Endothelial cell of umbilical vein (primary cell): ENCODE results near the gene GOLGA6B. TPM values are rescaled to one million over a fixed set of nuclear protein-coding genes. Genes with fewer than 3 reads are reported as not detected.
"Not testable (repeated sequence)": the region's sequence is repeated elsewhere in the genome, so short reads cannot be mapped to it uniquely, and the experiment has no call there.

Experiments
- BruUV-seq: library from RNA; stranded (reverse); fragments of 400-500 nt; replicated peaks from 2 replicates; lab custom pipeline; 2021; lab: Mats Ljungman, UMichigan
- CTCF ChIA-PET: fragments of 300-600, 350-600 bp; sonication (Branson Sonifier 250); formaldehyde crosslinking; loops from one replicate; lab custom pipeline; 2021; ENCODE audit warnings: antibody characterized with exemption, inconsistent platforms; lab: Charles Lee
- POLR2A ChIA-PET: fragments of 300-600, 350-600 bp; sonication (Branson Sonifier 250); formaldehyde crosslinking; loops from one replicate; lab custom pipeline; 2021; ENCODE audit warnings: antibody characterized with exemption, inconsistent platforms; lab: Charles Lee
- DNase-seq: peaks from one replicate; pipeline ENCODE4 v3.0.0-alpha.2; 2011; ENCODE audit warnings: low read depth, low spot score
- FAIRE-seq: peaks from 2 replicates; lab custom pipeline; 2011; peaks lifted over from hg19 to GRCh38; lab: Jason Lieb, UNC
- H2AFZ ChIP-seq: 2 replicates; pipeline ENCODE4 v1.6.0; 2012; ENCODE audit warnings: low read depth, low read length, control low read depth, inconsistent platforms
- H3K27ac ChIP-seq: 2 replicates; pipeline ENCODE4 v1.5.1; 2011; ENCODE audit warnings: low read depth, mild to moderate bottlenecking, control low read depth, low read length, moderate library complexity; ENCODE audit not compliant: insufficient read depth
- H3K27me3 ChIP-seq, 2 experiments: 2 replicates each; pipeline versions ENCODE4 v1.6.0 to v1.6.1; 2011; ENCODE audit warnings: low read length in 2 of 2, mixed read lengths in 1 of 2; ENCODE audit not compliant: control insufficient read depth in 2 of 2, insufficient read depth in 2 of 2
- H3K36me3 ChIP-seq, 2 experiments: 2 replicates in 1 of 2; 3 replicates in 1 of 2; pipeline ENCODE4 v1.5.1; 2011; ENCODE audit warnings: low read length in 2 of 2, mild to moderate bottlenecking in 1 of 2, moderate library complexity in 1 of 2; ENCODE audit not compliant: control insufficient read depth in 2 of 2, insufficient read depth in 2 of 2; ENCODE audit errors: extremely low read depth in 1 of 2
- H3K4me1 ChIP-seq: 3 replicates; pipeline ENCODE4 v1.5.1; 2011; ENCODE audit warnings: mild to moderate bottlenecking, low read length; ENCODE audit not compliant: control insufficient read depth, insufficient read depth; ENCODE audit errors: extremely low read depth
- H3K4me2 ChIP-seq: 2 replicates; pipeline ENCODE4 v1.6.1; 2011; ENCODE audit warnings: low read length, control low read depth, mixed read lengths; ENCODE audit not compliant: insufficient read depth
- H3K4me3 ChIP-seq, 3 experiments: fragments of 200-600 bp in 1 of 3; sonication (generic), shearing (Covaris generic) in 1 of 3; replicated peaks in 1 of 3; 2 replicates each; pipeline ENCODE4 v1.5.1; 2011 to 2016; ENCODE audit warnings: control low read depth in 3 of 3, low read length in 3 of 3, mild to moderate bottlenecking in 2 of 3, inconsistent platforms in 1 of 3, low read depth in 1 of 3, moderate library complexity in 1 of 3; ENCODE audit not compliant: insufficient read depth in 1 of 3
- H3K79me2 ChIP-seq: 2 replicates; pipeline ENCODE4 v1.6.0; 2012; ENCODE audit warnings: low read length, inconsistent platforms; ENCODE audit not compliant: control insufficient read depth, insufficient read depth
- H3K9ac ChIP-seq: replicated peaks from 2 replicates; pipeline ENCODE3; 2011; ENCODE audit warnings: low read length, control low read depth; ENCODE audit not compliant: insufficient read depth; ENCODE audit errors: extremely low read depth
- H3K9me1 ChIP-seq: replicated peaks from 3 replicates; pipeline ENCODE4 v1.6.0; 2011; ENCODE audit warnings: mild to moderate bottlenecking, low read length; ENCODE audit not compliant: control insufficient read depth, insufficient read depth; ENCODE audit errors: extremely low read depth
- H3K9me3 ChIP-seq: replicated peaks from 2 replicates; pipeline ENCODE4 v1.5.1; 2012; ENCODE audit warnings: low read length, inconsistent platforms; ENCODE audit not compliant: control insufficient read depth, insufficient read depth
- H4K20me1 ChIP-seq: replicated peaks from 2 replicates; pipeline ENCODE3; 2011; ENCODE audit warnings: mild to moderate bottlenecking, low read length; ENCODE audit not compliant: control insufficient read depth, insufficient read depth; ENCODE audit errors: extremely low read depth
- CTCF ChIP-seq, 2 donors: IDR thresholded peaks; 1 replicate in 1 of 2; 2 replicates in 1 of 2; pipeline ENCODE4 v1.5.1; 2011; ENCODE audit warnings: low read length in 2 of 2, mild to moderate bottlenecking in 2 of 2, moderate library complexity in 2 of 2, control low read depth in 1 of 2, inconsistent platforms in 1 of 2, low read depth in 1 of 2; ENCODE audit not compliant: insufficient read depth in 1 of 2; ENCODE audit errors: extremely low read depth in 1 of 2
- EZH2 ChIP-seq: IDR thresholded peaks from 2 replicates; pipeline ENCODE4 v1.6.1; 2012; ENCODE audit warnings: borderline replicate concordance, low read depth, mild to moderate bottlenecking, moderate library complexity, low read length, inconsistent platforms; ENCODE audit not compliant: severe bottlenecking
- FOS ChIP-seq: IDR thresholded peaks from 2 replicates; pipeline ENCODE4 v1.6.1; 2011; ENCODE audit warnings: mild to moderate bottlenecking, low read length, moderate library complexity, borderline replicate concordance; ENCODE audit not compliant: insufficient read depth
- GATA2 ChIP-seq: IDR thresholded peaks from 2 replicates; pipeline ENCODE4 v1.7.0; 2011; ENCODE audit warnings: low read depth, mild to moderate bottlenecking, moderate library complexity, mixed read lengths, low read length; ENCODE audit not compliant: insufficient read length, insufficient read depth
- JUN ChIP-seq: IDR thresholded peaks from 2 replicates; pipeline ENCODE4 v1.6.1; 2011; ENCODE audit warnings: borderline replicate concordance, low read depth; ENCODE audit not compliant: insufficient read length, insufficient read depth
- MYC ChIP-seq: IDR thresholded peaks from one replicate; pipeline ENCODE4 v1.6.1; 2011; ENCODE audit warnings: mild to moderate bottlenecking, low read depth, low read length
- POLR2A ChIP-seq: IDR thresholded peaks from 2 replicates; pipeline ENCODE4 v1.6.1; 2012; ENCODE audit warnings: low read depth, mild to moderate bottlenecking, control low read depth, low read length
- POLR2AphosphoS5 ChIP-seq: IDR thresholded peaks from 2 replicates; pipeline ENCODE4 v1.6.1; 2012; ENCODE audit warnings: low read depth, mild to moderate bottlenecking, control low read depth, low read length, moderate library complexity; ENCODE audit not compliant: insufficient read depth
- dilution Hi-C: fragments of 300-500 bp; cut with MboI; formaldehyde crosslinking; loops from one replicate; pipeline ENCODE4 v1.15.0; 2019; ENCODE audit warnings: low sequenced_read_pairs; ENCODE audit not compliant: extremely low pct_ligation_motif_present
- intact Hi-C: fragments of 100-400 bp; cut with micrococcal nuclease; formaldehyde crosslinking; loops from one replicate; pipeline ENCODE4 v1.10.0; 2022
- polyA plus RNA-seq, 4 experiments: library from polyadenylated mRNA; depleted of rRNA in 3 of 4; stranded (reverse) in 3 of 4; unstranded in 1 of 4; fragments of >200 nt; gene quantifications; 2 replicates each; pipeline versions ENCODE4 v1.2.1 to v1.2.3, GENCODE V29; 2011 to 2012; ENCODE audit warnings: missing spikeins in 1 of 4
- total RNA-seq: library from RNA; stranded (reverse); gene quantifications from 2 replicates; pipeline ENCODE4 v1.2.3, GENCODE V29; 2021
- TF ChIP-seq, protein P1 (sequence below): IDR thresholded peaks from 2 replicates; pipeline ENCODE4 v1.6.1; 2011; ENCODE audit not compliant: insufficient read depth, insufficient read length

The GOLGA6B gene
- total and polyA plus RNA-seq, 2 donors (not counting 3 experiments of a cell fraction or from before 2014, with no cell fraction given) = not detected

- POLR2A ChIA-PET, dilution Hi-C loops, H3K36me3 ChIP-seq, H4K20me1 ChIP-seq, H3K4me2 ChIP-seq, H3K27ac ChIP-seq, DNase-seq, H2AFZ ChIP-seq, H3K4me3 ChIP-seq, H3K9me3 ChIP-seq, H3K27me3 ChIP-seq, H3K79me2 ChIP-seq, FAIRE-seq, H3K4me1 ChIP-seq, BruUV-seq, H3K9me1 ChIP-seq, H3K9ac ChIP-seq: not testable (repeated sequence)
- CTCF ChIA-PET = interaction anchor here (1.1 kb wide), 1 partner anchor 8 kb away, joined by 9 read pairs; no protein-coding TSS in a partner anchor
- intact Hi-C loops = loop anchor here (10.0 kb wide), 1 partner anchor 667 kb away; no protein-coding TSS in a partner anchor
These were observed 46.4 kb upstream of the GOLGA6B start for GRCh38 chr15:72608084-72608483.

GRCh38 chr15:72609862-72610261, 44.6 kb upstream of the GOLGA6B start:
- TF ChIP-seq, protein P1, sequence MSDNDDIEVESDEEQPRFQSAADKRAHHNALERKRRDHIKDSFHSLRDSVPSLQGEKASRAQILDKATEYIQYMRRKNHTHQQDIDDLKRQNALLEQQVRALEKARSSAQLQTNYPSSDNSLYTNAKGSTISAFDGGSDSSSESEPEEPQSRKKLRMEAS = no peak
- TF ChIP-seq POLR2AphosphoS5 (no peak), GATA2 (no peak), POLR2A (no peak), CTCF (IDR thresholded peaks at IDR 0.05; ENCODE audit: extremely low read depth in 1 of 2, insufficient read depth in 1 of 2, low read depth in 1 of 2, low read length in 2 of 2) (no peak), FOS (no peak), MYC (no peak), EZH2 (no peak), JUN (no peak)
- Histone ChIP-seq H3K79me2 (no peaks in the 10 kb centered on the region), H3K9me1 (no peaks in the 10 kb centered on the region), H3K27me3 (no peaks in the 10 kb centered on the region), H3K4me3 (no peak overlapping the region), H3K4me2 (no peak overlapping the region), H4K20me1 (no peaks in the 10 kb centered on the region), H3K27ac (no peak overlapping the region), H3K9me3 (no peaks in the 10 kb centered on the region), H2AFZ (no peak overlapping the region), H3K4me1 (no peaks in the 10 kb centered on the region), H3K9ac (no peak overlapping the region), H3K36me3 (no peaks in the 10 kb centered on the region)
- BruUV-seq = no TSS peak
- intact Hi-C loops = loop anchor here (10.0 kb wide), 1 partner anchor 665 kb away; no protein-coding TSS in a partner anchor
- ChIA-PET CTCF (interaction anchor here (1.3 kb wide), 1 partner anchor 10 kb away, joined by 10 read pairs; no protein-coding TSS in a partner anchor), POLR2A (no interaction called here)
- DNase-seq = no peak
- FAIRE-seq = no peak
- dilution Hi-C loops = no loop called here

GRCh38 chr15:72612324-72612723, 42.2 kb upstream of the GOLGA6B start:
- H2AFZ ChIP-seq, H3K27me3 ChIP-seq, H3K27ac ChIP-seq, H3K9ac ChIP-seq, H3K4me1 ChIP-seq, POLR2A ChIA-PET, intact Hi-C loops, H3K79me2 ChIP-seq, H3K4me3 ChIP-seq, H3K9me1 ChIP-seq, DNase-seq, H3K9me3 ChIP-seq, BruUV-seq, FAIRE-seq, H3K36me3 ChIP-seq, dilution Hi-C loops, H3K4me2 ChIP-seq, H4K20me1 ChIP-seq: not testable (repeated sequence)
- CTCF ChIA-PET = interaction anchor here (0.6 to 2.3 kb wide), 2 partner anchors 15 to 41 kb away, joined by 3 to 7 read pairs; no protein-coding TSS in a partner anchor
